Measurements from ENCODE around the gene SUSD1. TPM values are rescaled to one million over a fixed set of nuclear protein-coding genes. Genes with fewer than 3 reads are reported as not detected.

The SUSD1 gene
- total RNA-seq, 1 donor from 2014 or later: 41.1 TPM

GRCh38 chr9:112121633-112122032 is 53.5 kb downstream of the SUSD1 start:
- Mint-ChIP-seq H3K4me1 (ENCODE audit: low read depth) (peaks cover 24% of the 10 kb centered on the region), H3K27ac (no peak overlapping the region), H3K27me3 (no peaks in the 10 kb centered on the region), H3K36me3 (ENCODE audit: insufficient read depth) (peaks cover 21% of the 10 kb centered on the region), H3K9me3 (ENCODE audit: low read depth) (no peaks in the 10 kb centered on the region), H3K4me3 (ENCODE audit: low read depth) (no peak overlapping the region)
- DNase-seq (ENCODE audit: low spot score, unreplicated experiment): no peak
- TF ChIP-seq CTCF (IDR thresholded peaks at IDR 0.05; ENCODE audit: unreplicated experiment): no peak

DNA sequence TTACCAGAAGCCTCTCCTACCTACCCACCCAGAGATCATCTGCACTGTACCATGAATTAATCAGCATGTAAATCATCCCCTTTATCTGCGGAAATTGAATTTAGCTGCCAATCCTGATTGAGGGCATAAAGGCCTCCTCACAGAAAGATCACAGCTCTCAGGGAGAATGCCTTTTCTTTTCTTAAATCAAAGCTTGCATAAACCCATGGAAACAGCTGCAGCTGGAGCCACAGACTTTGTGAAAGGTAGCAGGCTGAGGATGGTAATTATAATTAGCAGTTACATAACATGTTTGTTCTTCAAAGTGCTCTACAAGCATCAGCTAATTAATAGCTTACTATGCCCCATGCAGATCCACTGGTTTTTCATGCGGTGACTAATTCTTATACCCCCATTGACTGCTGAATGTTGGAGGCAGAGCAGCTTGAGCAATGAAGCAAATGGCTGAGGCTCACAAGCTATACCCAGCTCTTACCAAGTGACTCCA is 54.6 kb downstream of the SUSD1 start:
- no peaks in the 10 kb centered on the region for H3K27me3 Mint-ChIP-seq
- no peak for DNase-seq (ENCODE audit: low spot score, unreplicated experiment)
- peaks cover 23% of the 10 kb centered on the region for H3K4me1 Mint-ChIP-seq (ENCODE audit: low read depth)
- TF ChIP-seq CTCF (IDR thresholded peaks at IDR 0.05; ENCODE audit: unreplicated experiment): no peak
- peaks cover 26% of the 10 kb centered on the region for H3K36me3 Mint-ChIP-seq (ENCODE audit: insufficient read depth)
- no peak overlapping the region for H3K27ac Mint-ChIP-seq
- no peak overlapping the region for H3K4me3 Mint-ChIP-seq (ENCODE audit: low read depth)
- no peaks in the 10 kb centered on the region for H3K9me3 Mint-ChIP-seq (ENCODE audit: low read depth)

- no peak for TF ChIP-seq CTCF (IDR thresholded peaks at IDR 0.05; ENCODE audit: unreplicated experiment)
- Mint-ChIP-seq H3K4me3 (ENCODE audit: low read depth) (no peak overlapping the region), H3K36me3 (ENCODE audit: insufficient read depth) (peaks cover 26% of the 10 kb centered on the region), H3K27ac (peak overlapping the region; percentile 89), H3K4me1 (ENCODE audit: low read depth) (peaks cover 27% of the 10 kb centered on the region), H3K9me3 (ENCODE audit: low read depth) (no peaks in the 10 kb centered on the region), H3K27me3 (no peaks in the 10 kb centered on the region)
- no peak for DNase-seq (ENCODE audit: low spot score, unreplicated experiment)
These were observed 55.1 kb downstream of the SUSD1 start for GRCh38 chr9:112120030-112120341.

DNA sequence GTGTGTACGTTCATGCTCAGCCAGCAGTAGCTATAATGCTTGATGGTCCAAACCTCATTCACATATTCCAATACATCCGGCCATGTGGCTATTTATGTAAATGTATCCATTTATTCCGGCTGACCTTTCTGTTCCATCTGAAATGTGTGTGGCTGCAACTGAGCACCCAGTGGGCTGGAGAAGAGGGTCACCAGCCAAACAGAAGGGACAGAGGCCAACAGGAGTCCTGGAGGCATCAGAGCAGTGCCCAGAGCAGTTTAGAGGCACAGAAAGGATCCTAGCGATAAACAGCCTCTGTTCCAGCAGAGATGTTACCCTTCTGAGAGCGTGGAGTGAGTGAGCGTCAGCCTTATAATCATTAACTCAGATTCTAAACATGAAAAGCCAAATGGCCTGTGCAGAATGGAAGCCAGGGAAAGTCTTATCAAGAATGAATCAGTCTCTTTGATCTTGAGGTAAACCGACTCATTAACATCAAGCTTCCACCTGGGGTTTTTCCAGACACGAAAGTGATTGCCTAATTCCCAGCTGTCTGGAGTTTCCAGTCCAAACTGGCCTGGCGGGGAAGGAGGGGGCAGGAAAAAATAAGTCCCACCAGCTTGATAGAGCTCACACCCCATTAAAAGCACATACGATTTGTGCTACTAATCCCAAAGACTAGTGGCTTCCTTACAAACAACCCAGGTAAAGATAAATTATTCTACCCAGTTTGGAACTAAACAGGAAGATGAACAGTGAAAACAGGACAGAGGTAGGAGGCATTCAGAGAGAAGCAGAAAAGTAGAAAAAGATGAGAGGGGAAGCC is 55.7 kb downstream of the SUSD1 start:
- no peak for DNase-seq (ENCODE audit: low spot score, unreplicated experiment)
- Mint-ChIP-seq H3K9me3 (ENCODE audit: low read depth) (no peaks in the 10 kb centered on the region), H3K27me3 (no peaks in the 10 kb centered on the region), H3K4me3 (ENCODE audit: low read depth) (no peak overlapping the region), H3K36me3 (ENCODE audit: insufficient read depth) (peaks cover 25% of the 10 kb centered on the region), H3K27ac (peak overlapping the region; percentile 89), H3K4me1 (ENCODE audit: low read depth) (peaks cover 28% of the 10 kb centered on the region)
- no peak for TF ChIP-seq CTCF (IDR thresholded peaks at IDR 0.05; ENCODE audit: unreplicated experiment)

DNA sequence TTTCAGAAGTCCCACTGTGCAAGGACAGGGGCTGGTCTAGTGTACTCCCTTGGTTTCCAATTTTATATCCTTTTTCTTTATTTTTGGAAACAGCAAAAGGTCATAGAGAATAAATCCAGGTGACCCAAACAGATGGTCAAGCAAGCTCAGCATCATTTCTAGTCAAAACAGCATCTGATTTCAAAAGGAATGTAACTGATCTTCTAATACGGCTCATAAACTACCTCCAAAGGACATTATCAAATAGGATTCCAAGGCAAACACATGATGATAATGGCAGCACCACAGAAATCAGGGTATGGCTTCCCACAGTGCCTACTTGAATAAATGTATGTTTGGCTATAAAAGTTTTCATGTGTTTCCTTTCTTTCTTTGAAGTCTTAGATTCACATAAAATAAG is 57.1 kb downstream of the SUSD1 start:
- DNase-seq (ENCODE audit: low spot score, unreplicated experiment): no peak
- Mint-ChIP-seq H3K27ac (no peak overlapping the region), H3K9me3 (ENCODE audit: low read depth) (no peaks in the 10 kb centered on the region), H3K4me1 (ENCODE audit: low read depth) (peaks cover 28% of the 10 kb centered on the region), H3K4me3 (ENCODE audit: low read depth) (no peak overlapping the region), H3K27me3 (no peaks in the 10 kb centered on the region), H3K36me3 (ENCODE audit: insufficient read depth) (peaks cover 21% of the 10 kb centered on the region)
- no peak for TF ChIP-seq CTCF (IDR thresholded peaks at IDR 0.05; ENCODE audit: unreplicated experiment)

Measured in progenitor cell of endocrine pancreas (in vitro differentiated cells).